ENCODE measurements around the gene HLX. TPM values are rescaled to one million over a fixed set of nuclear protein-coding genes. Genes with fewer than 3 reads are reported as not detected.

HLX gene
- total RNA-seq, 1 donor from 2014 or later, result 2.3 TPM

DNA sequence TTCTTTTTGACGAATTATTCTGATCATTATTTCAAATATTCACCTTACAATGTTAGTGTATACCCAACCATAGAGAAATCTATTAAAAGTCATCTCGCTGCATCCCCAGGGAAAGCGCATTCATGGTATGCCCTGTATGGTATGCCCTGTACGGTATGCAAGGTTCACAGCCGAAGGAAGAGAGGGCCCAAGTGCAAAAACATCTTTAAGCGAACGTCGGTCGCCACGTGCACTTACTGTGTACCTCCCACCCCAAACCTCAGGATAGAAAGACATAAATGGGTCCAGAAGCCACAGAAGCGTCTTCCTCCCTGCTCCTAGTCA lies 14.4 kb downstream of the HLX start:
- DNase-seq (ENCODE audit: extremely low spot score, unreplicated experiment), result no peak
- Mint-ChIP-seq H3K4me1 (ENCODE audit: unreplicated experiment) (peaks cover 3% of the 10 kb centered on the region), H3K27me3 (peaks cover 98% of the 10 kb centered on the region), H3K27ac (no peak overlapping the region), H3K36me3 (no peaks in the 10 kb centered on the region), H3K4me3 (peak overlapping the region; percentile 79), H3K9me3 (no peaks in the 10 kb centered on the region)
- TF ChIP-seq, protein P1, sequence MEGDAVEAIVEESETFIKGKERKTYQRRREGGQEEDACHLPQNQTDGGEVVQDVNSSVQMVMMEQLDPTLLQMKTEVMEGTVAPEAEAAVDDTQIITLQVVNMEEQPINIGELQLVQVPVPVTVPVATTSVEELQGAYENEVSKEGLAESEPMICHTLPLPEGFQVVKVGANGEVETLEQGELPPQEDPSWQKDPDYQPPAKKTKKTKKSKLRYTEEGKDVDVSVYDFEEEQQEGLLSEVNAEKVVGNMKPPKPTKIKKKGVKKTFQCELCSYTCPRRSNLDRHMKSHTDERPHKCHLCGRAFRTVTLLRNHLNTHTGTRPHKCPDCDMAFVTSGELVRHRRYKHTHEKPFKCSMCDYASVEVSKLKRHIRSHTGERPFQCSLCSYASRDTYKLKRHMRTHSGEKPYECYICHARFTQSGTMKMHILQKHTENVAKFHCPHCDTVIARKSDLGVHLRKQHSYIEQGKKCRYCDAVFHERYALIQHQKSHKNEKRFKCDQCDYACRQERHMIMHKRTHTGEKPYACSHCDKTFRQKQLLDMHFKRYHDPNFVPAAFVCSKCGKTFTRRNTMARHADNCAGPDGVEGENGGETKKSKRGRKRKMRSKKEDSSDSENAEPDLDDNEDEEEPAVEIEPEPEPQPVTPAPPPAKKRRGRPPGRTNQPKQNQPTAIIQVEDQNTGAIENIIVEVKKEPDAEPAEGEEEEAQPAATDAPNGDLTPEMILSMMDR (conservative IDR thresholded peaks at IDR 0.05), result no peak

DNA sequence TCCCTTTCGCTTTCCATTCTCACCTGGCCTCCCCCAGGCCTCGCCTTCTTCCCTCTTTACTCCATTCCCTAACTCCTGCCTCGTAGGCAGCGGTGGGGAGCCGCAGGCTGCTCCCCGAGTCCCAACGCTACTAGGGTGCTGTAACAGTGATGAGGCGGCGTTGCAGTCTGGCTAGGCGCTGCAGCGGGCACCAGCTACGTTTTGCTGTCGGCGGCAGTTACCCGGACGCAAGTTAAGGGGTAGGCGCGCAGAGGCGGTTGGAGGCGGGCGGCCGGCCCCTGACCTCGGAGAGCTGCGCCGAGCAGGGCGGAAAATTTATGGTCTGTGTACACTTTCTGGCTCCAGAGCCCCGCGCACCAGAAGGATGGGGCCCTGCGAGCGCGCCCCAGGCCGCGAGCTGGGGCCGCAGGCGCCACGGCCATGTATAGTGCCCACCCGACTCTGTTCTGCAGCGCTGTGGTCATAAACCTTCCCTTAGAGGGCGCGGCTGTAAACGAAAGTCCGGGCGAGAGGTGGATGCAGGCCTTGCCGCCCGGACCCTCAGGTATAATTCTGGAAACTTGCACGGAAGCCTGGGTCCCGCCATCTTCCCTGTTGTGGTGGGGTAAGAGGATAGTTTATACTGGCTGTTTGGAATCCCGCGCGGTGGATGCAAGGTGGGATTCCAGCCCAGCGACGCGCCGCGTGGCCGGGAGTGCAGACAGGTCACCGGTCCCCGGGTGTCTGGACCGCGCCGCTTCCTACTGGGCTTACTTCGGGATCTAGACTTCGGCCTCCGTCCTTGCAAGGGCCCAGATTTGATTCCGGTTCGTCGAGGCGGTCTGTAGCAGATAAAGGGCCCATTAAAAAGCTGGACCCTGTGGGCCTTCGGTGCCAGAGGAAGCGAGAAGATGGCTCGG lies 15.0 kb downstream of the HLX start:
- TF ChIP-seq, protein P1 (conservative IDR thresholded peaks at IDR 0.05), result no peak
- H3K27me3 Mint-ChIP-seq, result peaks cover 98% of the 10 kb centered on the region
- no peaks in the 10 kb centered on the region for H3K9me3 Mint-ChIP-seq
- peaks cover 3% of the 10 kb centered on the region for H3K4me1 Mint-ChIP-seq (ENCODE audit: unreplicated experiment)
- DNase-seq (ENCODE audit: extremely low spot score, unreplicated experiment), result no peak
- peak overlapping the region; percentile 79 for H3K4me3 Mint-ChIP-seq
- H3K36me3 Mint-ChIP-seq, result no peaks in the 10 kb centered on the region
- no peak overlapping the region for H3K27ac Mint-ChIP-seq

DNA sequence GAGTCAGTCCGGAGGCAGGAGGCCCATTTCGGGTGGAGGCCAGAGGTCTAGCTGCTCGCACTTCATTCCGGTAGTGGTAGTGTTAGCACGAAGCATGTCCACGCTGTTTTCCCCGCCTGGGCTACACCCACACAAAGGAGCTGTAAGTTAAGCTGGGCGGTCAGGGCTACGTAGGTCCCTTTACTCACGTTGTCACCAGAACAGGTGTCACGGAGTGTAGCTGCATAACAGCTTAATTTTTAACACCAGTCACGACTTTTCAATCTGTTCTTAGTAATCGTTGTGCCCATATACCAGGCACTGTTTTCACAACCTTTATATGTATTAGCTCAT lies 15.6 kb downstream of the HLX start:
- Mint-ChIP-seq H3K27ac (no peak overlapping the region), H3K4me3 (peak overlapping the region; percentile 79), H3K27me3 (peaks cover 98% of the 10 kb centered on the region), H3K36me3 (no peaks in the 10 kb centered on the region), H3K4me1 (ENCODE audit: unreplicated experiment) (peaks cover 3% of the 10 kb centered on the region), H3K9me3 (no peaks in the 10 kb centered on the region)
- no peak for DNase-seq (ENCODE audit: extremely low spot score, unreplicated experiment)
- TF ChIP-seq, protein P1 (conservative IDR thresholded peaks at IDR 0.05), result no peak

DNA sequence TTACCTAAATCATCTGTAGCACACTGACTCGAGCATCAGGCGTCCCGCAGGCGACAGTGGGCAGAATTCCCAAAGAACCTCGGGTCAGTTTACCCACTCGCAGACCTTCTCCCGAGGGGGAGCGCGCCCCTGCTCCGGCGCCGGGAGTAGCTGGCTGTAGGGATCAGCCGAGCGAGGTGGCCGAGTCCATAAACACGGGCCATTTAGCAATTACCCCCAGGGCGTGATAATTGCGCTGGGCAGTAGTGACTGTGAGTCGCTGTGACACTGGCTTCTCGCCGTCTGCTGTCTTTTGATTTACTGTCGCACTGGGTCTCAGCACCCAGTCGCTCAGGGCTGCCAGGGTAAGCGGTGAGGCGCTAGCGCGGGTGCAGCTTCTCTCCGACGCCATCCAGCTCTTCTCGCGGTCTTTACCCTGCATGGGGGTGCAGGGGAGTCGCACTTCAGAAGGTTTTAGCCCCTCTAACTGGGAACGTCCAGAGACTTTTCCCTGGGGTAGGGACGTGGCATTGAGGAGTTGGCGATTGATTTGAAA lies 16.2 kb downstream of the HLX start:
- TF ChIP-seq, protein P1 (conservative IDR thresholded peaks at IDR 0.05), result no peak
- Mint-ChIP-seq H3K27me3 (peaks cover 98% of the 10 kb centered on the region), H3K9me3 (no peaks in the 10 kb centered on the region), H3K4me3 (peak overlapping the region; percentile 39), H3K27ac (no peak overlapping the region), H3K36me3 (no peaks in the 10 kb centered on the region), H3K4me1 (ENCODE audit: unreplicated experiment) (peaks cover 3% of the 10 kb centered on the region)
- no peak for DNase-seq (ENCODE audit: extremely low spot score, unreplicated experiment)

DNA sequence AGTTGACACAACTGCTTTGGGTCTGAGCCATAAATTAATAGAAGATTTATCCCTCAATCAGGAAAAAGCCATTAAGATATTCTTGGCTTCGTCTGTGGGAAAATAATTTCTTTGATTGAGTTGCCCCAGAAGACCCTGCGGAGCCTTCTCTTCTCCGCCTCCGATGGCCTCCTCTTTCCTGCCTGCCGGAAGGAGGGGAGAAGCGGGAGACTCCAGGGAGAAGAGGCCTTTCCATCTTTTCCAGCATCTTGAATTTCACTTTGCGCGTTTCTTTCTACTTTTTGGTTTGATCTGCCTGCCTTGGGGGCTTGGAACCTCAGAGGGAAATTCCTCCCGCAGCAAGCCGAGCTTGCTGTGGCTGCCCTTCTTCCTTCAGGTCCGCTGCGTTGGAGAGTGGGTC lies 16.8 kb downstream of the HLX start:
- Mint-ChIP-seq H3K36me3 (no peaks in the 10 kb centered on the region), H3K4me1 (ENCODE audit: unreplicated experiment) (peaks cover 3% of the 10 kb centered on the region), H3K27me3 (peaks cover 98% of the 10 kb centered on the region), H3K27ac (no peak overlapping the region), H3K9me3 (no peaks in the 10 kb centered on the region), H3K4me3 (no peak overlapping the region)
- TF ChIP-seq, protein P1 (conservative IDR thresholded peaks at IDR 0.05), result no peak
- DNase-seq (ENCODE audit: extremely low spot score, unreplicated experiment), result no peak
